ENCODE results near the gene AMN.

AMN gene

GRCh38 chr14:102928412-102929240 lies 6.2 kb downstream of the AMN start:
- DNase-seq (peak; percentile 76), ATAC-seq (peak; percentile 75)

GRCh38 chr14:102929241-102930137 lies 7.0 kb downstream of the AMN start:
- no peak for ATAC-seq
- DNase-seq = no peak

- no peak for DNase-seq
- no peak for ATAC-seq
These were observed 7.8 kb downstream of the AMN start for GRCh38 chr14:102930138-102930752.

- no peak for DNase-seq
- no peak for ATAC-seq
These were observed 8.5 kb downstream of the AMN start for GRCh38 chr14:102930753-102931579.

DNA sequence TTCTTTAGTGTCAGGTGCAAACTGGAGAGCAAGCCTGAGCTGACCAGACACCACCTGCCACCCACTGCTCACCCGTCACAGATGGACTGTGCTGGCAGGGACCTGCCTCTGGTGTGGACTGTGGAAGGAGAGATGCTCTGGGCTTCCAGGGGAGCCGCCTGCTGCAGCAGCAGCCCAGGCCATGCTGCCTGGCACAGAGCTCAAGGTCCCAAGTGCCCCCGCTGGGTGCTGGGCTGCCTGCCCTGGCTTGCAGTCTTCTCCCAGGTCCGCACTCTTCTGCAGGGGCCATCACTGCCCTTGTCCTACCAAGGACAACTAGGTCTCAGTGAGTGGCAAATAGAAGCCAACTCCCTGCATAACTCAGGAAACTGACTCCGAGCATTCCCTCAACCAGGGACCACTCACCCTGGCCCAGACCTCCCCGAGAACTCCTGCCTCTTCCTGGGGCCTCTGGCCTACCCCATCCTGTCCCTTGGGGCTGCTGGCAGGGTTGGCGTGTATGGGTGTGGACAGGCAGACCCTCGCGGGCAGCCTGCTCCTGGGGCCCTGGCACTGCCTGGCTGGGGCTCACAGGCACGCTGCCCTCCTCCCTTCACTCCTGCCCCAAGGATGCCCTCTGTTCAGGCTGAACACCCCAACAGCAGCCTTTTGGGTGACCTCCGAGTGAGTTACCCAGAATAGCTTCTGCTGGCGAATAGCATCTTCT lies 9.3 kb downstream of the AMN start:
- ATAC-seq = no peak

GRCh38 chr14:102932484-102933248 lies 10.2 kb downstream of the AMN start:
- ATAC-seq = no peak
- no peak for DNase-seq

More for the DNA sequence above, 9.3 kb downstream of the AMN start:
- no peak for DNase-seq

DNA sequence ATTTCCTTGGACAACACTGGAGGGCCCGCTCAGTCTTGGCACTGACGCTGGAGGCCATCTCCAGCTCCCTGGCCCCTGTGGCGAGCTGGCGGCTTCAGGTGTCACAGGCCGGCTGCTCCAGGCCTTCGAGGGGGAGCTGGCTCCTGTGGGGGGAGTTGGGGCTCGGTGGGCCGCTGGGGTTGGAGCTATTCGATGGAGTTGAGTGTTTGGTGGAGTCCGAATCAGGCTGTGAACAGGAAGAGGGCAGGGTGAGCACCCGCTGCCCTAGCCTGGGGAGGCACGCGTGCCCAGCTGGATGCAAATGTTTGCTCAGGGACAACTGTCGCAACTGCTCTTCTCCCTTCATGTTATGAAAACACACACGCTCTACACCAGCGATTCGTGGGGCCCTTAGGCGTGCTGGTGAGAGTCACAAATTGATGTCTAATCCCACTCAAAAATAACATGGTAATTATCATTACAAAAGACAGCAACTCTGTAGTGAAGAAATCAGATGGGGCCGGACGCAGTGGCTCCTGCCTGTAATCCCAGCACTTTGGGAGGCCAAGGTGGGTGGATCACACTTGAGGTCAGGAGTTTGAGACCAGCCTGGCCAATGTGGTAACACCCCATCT lies 11.3 kb downstream of the AMN start:
- ATAC-seq (no peak), DNase-seq (no peak)

DNA sequence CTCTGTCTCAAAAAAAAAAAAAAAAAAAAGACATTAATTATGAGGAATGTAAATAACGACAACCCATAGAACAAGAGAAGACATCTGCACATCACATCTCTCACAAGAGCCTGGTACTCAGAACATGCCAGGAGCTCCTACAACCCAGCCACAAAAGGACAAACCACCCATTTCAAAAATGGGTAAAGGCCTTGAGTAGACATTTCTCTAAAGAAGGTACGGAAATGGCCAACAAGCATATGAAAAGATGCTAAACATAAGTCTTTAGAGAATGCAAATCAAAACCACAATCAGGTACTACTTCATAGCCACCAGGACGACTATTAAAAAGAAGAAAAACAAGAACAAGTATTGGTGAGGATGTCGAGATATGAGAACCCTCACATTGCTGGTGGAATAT lies 13.3 kb downstream of the AMN start:
- ATAC-seq (no peak), DNase-seq (no peak)

GRCh38 chr14:102937331-102938175 lies 15.1 kb downstream of the AMN start:
- ATAC-seq (no peak), DNase-seq (no peak)

- no peak for ATAC-seq
- no peak for DNase-seq
These were observed 15.7 kb downstream of the AMN start for GRCh38 chr14:102938191-102938590.

- no peak for ATAC-seq
- no peak for DNase-seq
These were observed 16.9 kb downstream of the AMN start for GRCh38 chr14:102939329-102939728.

DNA sequence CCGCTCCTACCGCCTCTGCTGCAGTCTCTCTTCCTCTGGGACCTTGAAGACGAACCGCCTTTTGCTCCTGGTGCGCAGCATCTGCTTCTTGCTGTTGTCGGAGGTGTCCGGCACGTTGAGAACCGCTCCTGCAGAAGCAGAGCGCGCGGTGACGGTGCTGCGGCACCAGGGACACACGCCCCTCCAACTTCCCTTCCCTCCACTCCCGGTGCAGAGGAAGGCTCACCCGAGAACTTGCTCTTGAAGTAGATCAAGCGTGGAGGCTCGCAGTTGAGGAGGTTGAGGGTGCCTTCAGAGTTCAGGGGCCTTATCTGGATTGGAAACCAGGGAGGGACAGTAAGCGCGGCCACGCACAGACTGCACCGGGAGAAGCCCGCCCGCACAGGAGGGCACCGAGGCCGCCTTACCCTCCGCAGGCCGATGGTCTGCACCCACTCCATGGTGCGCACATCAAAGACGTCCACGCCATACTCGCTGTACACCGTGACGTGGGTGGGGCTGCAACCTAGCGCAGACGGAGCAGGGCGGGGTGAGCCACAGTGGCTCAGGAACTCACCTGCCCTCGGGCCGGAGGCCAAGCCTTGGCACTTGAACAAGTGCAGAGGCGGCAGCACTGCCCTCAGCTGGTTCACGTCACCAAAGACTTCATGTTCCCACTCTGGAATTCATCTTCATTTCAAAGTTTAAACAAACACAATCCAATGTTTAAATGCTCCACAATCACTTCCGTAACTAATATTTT lies 17.5 kb downstream of the AMN start:
- DNase-seq = no peak
- ATAC-seq = no peak

- DNase-seq (no peak), ATAC-seq (no peak)
These were observed 18.4 kb downstream of the AMN start for GRCh38 chr14:102940729-102941362.

DNA sequence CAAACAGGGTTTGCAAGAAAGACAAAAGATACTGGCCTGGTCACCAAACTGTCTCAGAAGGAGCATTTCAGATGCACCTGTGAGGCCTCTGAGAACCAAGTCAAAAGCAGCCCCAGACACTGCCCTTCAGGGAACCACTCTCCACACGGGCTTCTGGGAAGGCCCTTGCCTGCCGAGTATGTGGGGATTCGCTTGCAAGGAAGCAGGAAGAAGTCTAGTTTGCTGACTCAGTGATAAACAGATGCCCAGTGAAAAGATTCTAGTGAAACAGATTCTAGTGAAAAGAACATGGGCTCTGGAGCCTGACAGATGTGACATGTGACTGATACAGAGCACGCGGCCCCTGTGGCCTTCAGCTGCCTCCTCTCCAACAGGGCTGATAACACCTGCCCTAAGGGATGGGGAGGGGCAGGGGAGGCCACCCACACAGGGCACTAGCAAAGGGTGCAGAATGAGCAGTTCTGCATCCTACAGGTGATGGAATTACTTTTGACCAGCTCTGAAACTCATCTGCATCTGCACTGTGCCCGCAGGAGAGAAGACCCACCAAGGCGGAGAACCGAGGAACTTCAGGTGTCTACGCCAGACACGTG lies 19.1 kb downstream of the AMN start:
- DNase-seq (no peak), ATAC-seq (peak; percentile 19)

DNA sequence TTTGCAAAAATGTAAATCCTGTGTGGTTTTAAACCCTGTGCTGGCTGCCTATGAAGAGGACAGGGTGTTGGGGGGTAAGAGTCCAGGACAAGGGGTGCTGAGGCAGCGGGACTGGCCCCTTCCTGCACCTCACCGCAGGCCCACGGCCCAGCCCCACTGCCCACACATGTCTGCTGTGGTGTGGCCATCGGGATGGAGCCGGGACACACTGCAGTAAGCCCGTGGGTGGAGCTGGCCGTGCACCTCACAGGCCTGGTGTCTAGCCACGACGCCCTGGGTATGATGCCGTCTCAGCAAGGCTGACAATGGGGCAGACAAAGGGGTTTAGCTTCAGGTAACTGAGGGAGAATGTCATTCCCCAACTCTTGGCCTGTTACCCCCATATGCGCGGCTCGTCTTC lies 19.6 kb downstream of the AMN start:
- no peak for ATAC-seq
- no peak for DNase-seq

DNA sequence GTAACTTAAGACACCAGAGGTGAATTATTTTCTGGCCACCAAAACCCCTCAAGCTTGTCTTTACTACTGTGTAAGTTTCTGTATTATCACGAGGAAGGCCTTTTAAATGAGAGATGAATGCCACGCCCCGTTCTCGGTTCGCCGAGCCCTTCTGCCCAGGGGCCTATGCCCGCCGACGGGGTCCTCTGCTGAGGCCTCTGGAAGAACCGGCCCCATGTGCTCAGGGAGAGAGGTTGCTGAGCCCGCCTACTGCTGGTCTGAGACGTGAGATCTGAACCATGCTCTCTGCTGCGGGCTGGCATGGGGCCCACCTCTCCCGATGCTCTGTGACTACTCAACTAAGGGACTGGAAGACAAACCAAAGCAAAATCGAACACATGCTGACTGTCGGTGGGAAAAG lies 21.0 kb downstream of the AMN start:
- ATAC-seq (no peak), DNase-seq (no peak)

- ATAC-seq = no peak
- no peak for DNase-seq
These were observed 21.5 kb downstream of the AMN start for GRCh38 chr14:102943979-102944378.
